NCI-H510A (cell line): ENCODE results near the gene TFF3.
"Not testable (repeated sequence)": the region's sequence is repeated elsewhere in the genome, so short reads cannot be mapped to it uniquely, and the experiment has no call there.

Source experiments
- DNase-seq: peaks from one replicate; lab custom pipeline; 2025; lab: John Stamatoyannopoulos, UW

Gene TFF3

DNA sequence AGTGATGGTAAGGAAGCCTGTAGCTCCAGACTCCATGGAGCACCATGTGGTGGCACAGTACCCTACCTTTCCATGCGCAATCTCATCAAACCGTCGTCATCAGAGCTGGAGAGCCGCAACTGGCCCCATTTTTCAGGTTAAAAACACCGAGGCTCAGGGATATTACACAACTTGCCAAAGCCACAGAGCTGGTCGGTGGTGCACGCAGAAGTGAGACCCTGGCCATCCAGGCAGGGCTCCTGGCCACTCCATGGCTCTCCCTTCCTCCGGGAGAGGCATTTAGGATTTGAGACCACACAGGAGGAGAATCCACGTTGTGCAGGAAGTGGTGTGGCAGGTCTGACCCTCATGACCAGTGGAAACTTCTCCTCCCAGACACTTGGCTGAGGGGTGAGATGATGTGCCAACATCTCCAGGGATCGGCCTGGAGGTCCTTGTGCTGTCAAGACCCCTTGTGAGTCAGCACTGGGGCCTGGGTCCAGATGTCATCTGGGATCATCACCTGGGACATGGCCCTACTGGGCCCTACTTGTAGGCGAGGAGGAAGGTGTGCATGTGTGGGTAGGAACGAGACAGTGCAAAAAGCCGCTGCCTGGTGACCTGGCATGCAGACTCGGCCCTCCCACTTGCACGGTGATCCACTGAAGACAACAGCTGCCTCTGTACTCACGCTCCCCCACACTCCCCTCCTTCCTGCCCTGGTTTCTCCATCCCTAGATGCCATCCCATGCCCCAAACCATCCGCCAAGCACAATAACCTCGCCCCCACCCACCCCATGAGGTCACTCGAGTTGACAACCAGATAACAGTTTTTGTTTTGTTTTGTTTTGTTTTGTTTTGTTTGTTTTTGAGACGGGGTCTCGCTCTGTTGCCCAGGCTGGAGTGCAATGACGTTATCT lies 10.4 kb downstream of the TFF3 start:
- no peak for DNase-seq

GRCh38 chr21:42303443-42303842 lies 11.8 kb downstream of the TFF3 start:
- no peak for DNase-seq

DNA sequence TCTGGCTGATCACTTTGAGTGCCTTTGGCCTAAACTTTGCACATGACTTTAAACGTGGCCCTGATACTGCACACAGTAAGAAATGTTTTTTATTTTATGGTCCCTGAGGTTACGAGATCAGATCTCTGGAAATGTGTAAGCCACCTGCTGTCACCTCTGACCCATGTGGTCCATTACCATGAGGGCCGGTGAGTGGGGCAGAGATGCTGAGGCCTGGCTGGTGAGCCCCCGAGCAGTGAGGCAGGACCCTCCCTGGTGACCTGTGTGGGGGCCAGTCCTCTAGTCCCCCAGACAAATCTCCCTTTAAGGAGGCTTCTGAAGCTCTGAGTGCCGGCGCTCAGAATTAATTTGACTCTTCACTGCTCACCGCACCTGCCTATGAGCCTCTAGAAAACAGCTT lies 12.4 kb downstream of the TFF3 start:
- DNase-seq = no peak

GRCh38 chr21:42302076-42302650 lies 13.0 kb downstream of the TFF3 start:
- DNase-seq = no peak

GRCh38 chr21:42301371-42302075 lies 13.7 kb downstream of the TFF3 start:
- no peak for DNase-seq

- DNase-seq = no peak
Observed at GRCh38 chr21:42300956-42301355, 14.3 kb downstream of the TFF3 start.

DNA sequence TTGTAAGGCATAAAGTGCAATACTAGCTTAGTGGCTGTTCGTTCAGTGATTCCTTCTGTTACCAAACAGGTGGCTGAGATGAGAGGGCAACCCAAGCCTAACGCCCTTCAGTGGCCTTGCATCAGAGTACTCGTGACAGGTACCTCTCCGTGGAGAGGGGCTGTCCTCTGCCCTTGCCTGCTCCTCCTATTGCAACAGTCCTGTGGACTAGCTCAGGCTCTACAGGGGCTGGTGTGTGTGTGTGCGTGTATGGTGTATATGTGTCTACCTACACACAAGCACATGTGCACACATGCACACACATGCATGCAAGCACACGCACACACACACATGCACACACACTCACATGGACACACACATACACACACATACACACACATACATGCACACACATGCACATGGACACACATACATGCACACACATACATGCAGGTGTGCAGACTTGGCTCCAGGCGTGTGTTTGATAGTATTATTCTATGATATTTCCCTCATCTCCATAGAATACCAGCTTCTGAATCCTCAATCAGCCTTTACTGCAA lies 15.1 kb downstream of the TFF3 start:
- DNase-seq = no peak

- DNase-seq = no peak
Observed at GRCh38 chr21:42299324-42300044, 15.7 kb downstream of the TFF3 start.

DNA sequence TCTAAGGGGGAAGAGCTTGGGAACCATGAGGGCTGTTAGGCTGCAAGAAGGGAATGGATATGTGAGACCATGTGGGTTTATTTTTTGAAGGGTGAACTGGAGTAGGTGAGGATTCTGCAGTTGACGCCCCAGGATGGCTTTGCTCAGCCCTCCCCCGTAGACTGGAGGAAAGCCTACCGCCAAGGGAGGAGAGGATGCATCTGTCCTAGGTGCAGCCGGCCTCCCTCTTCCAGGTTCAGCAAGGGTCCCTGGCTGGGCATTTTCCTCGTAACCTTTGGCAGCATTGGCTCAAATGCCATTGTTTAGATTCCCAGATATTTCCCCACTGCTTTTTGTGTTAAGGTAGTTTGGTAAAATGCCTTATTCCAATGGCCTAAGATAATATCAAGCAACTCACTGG lies 16.6 kb downstream of the TFF3 start:
- no peak for DNase-seq

GRCh38 chr21:42298237-42298636 lies 17.0 kb downstream of the TFF3 start:
- DNase-seq = no peak

- DNase-seq = no peak
Observed at GRCh38 chr21:42297377-42297776, 17.8 kb downstream of the TFF3 start.

- no peak for DNase-seq
Observed at GRCh38 chr21:42296501-42296900, 18.7 kb downstream of the TFF3 start.

GRCh38 chr21:42295845-42296244 lies 19.4 kb downstream of the TFF3 start:
- DNase-seq = no peak

GRCh38 chr21:42294273-42294880 lies 20.8 kb downstream of the TFF3 start:
- no peak for DNase-seq

GRCh38 chr21:42293649-42294272 lies 21.4 kb downstream of the TFF3 start:
- DNase-seq = no peak

- not testable (repeated sequence) for DNase-seq
Observed at GRCh38 chr21:42292563-42293142, 22.6 kb downstream of the TFF3 start.

GRCh38 chr21:42291751-42292562 lies 23.3 kb downstream of the TFF3 start:
- DNase-seq = no peak

GRCh38 chr21:42291003-42291750 lies 24.0 kb downstream of the TFF3 start:
- no peak for DNase-seq

DNA sequence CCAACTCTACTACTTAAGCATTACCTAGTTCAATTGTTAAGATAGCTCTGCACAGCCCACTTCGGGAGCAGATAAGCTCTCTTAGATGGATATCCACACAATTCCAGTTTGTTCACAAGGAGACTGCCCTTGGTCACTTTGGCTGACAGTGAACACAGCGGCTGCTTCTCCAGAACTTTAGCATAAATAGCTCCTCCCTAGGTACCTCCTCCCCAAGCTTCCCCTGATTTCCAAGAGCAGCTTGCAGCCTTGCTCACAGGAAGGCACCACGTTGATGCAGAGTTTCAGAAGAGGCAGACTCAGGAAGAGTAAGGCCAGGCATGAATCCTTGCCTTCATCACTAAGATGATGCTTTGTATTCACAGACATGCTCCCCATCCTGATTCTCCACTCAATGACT lies 24.7 kb downstream of the TFF3 start:
- DNase-seq = no peak
